ENCODE data around the gene SESTD1.
"Not testable (repeated sequence)": the region's sequence is repeated elsewhere in the genome, so short reads cannot be mapped to it uniquely, and the experiment has no call there.

Gene SESTD1

GRCh38 chr2:179265082-179265510 lies 464 bp upstream of the SESTD1 start:
- DNase-seq: no peak

- DNase-seq: peak; percentile 35
Measured at GRCh38 chr2:179263446-179264367, 925 bp downstream of the SESTD1 start.

- DNase-seq: no peak
Measured at GRCh38 chr2:179263015-179263414, 1.6 kb downstream of the SESTD1 start.

- DNase-seq: no peak
Measured at GRCh38 chr2:179262077-179262660, 2.5 kb downstream of the SESTD1 start.

- no peak for DNase-seq
Measured at GRCh38 chr2:179261151-179261825, 3.3 kb downstream of the SESTD1 start.

- no peak for DNase-seq
Measured at GRCh38 chr2:179260224-179260623, 4.4 kb downstream of the SESTD1 start.

- no peak for DNase-seq
Measured at GRCh38 chr2:179255129-179255528, 9.5 kb downstream of the SESTD1 start.

- no peak for DNase-seq
Measured at GRCh38 chr2:179253226-179253625, 11.4 kb downstream of the SESTD1 start.

- no peak for DNase-seq
Measured at GRCh38 chr2:179252423-179252822, 12.2 kb downstream of the SESTD1 start.

- no peak for DNase-seq
Measured at GRCh38 chr2:179251870-179252269, 12.8 kb downstream of the SESTD1 start.

- no peak for DNase-seq
Measured at GRCh38 chr2:179250848-179251504, 13.7 kb downstream of the SESTD1 start.

- no peak for DNase-seq
Measured at GRCh38 chr2:179250095-179250494, 14.5 kb downstream of the SESTD1 start.

GRCh38 chr2:179248024-179248348 lies 16.6 kb downstream of the SESTD1 start:
- no peak for DNase-seq

GRCh38 chr2:179247318-179248023 lies 17.2 kb downstream of the SESTD1 start:
- no peak for DNase-seq

- not testable (repeated sequence) for DNase-seq
Measured at GRCh38 chr2:179245843-179246242, 18.8 kb downstream of the SESTD1 start.

- no peak for DNase-seq
Measured at GRCh38 chr2:179243046-179243445, 21.6 kb downstream of the SESTD1 start.

- DNase-seq: no peak
Measured at GRCh38 chr2:179240481-179241451, 23.9 kb downstream of the SESTD1 start.

- no peak for DNase-seq
Measured at GRCh38 chr2:179239838-179240237, 24.8 kb downstream of the SESTD1 start.

GRCh38 chr2:179239195-179239594 lies 25.4 kb downstream of the SESTD1 start:
- no peak for DNase-seq

- DNase-seq: no peak
Measured at GRCh38 chr2:179238027-179238426, 26.6 kb downstream of the SESTD1 start.

- DNase-seq: no peak
Measured at GRCh38 chr2:179237209-179237946, 27.3 kb downstream of the SESTD1 start.
